HepG2 (cell line): ENCODE data around the gene PGC. TPM values are rescaled to one million over a fixed set of nuclear protein-coding genes. Genes with fewer than 3 reads are reported as not detected.

ENCODE experiments used
- ATF7-NPFF ChIP-seq: sonication (generic); formaldehyde crosslinking; IDR thresholded peaks from 2 replicates; pipeline ENCODE4 v1.8.1; 2023; ENCODE audit warnings: mild to moderate bottlenecking, low read depth, missing genetic modification reagents, moderate library complexity
- CENPT ChIP-seq: sonication (generic); formaldehyde crosslinking; IDR thresholded peaks from 2 replicates; pipeline ENCODE4 v1.8.0; 2022; ENCODE audit warnings: low read depth, mild to moderate bottlenecking, moderate library complexity, missing genetic modification reagents
- CENPX ChIP-seq: sonication (generic); formaldehyde crosslinking; IDR thresholded peaks from 2 replicates; pipeline ENCODE4 v1.9.0; 2021; ENCODE audit warnings: mild to moderate bottlenecking, missing genetic modification reagents, moderate library complexity
- EEA1 ChIP-seq: sonication (generic); formaldehyde crosslinking; IDR thresholded peaks from 2 replicates; pipeline ENCODE4 v1.5.1; 2020; ENCODE audit warnings: mild to moderate bottlenecking, missing genetic modification reagents, borderline replicate concordance
- FLYWCH1 ChIP-seq: sonication (generic); formaldehyde crosslinking; IDR thresholded peaks from 2 replicates; pipeline ENCODE4 v1.8.1; 2023; ENCODE audit warnings: mild to moderate bottlenecking, missing genetic modification reagents
- HNF4G ChIP-seq, 2 experiments: sonication (generic) in 1 of 2; formaldehyde crosslinking in 1 of 2; IDR thresholded peaks; 2 replicates each; pipeline versions ENCODE4 v1.4.0 to v1.6.1; 2011 to 2020; ENCODE audit warnings: borderline replicate concordance in 2 of 2, low read depth in 2 of 2, mild to moderate bottlenecking in 2 of 2, low read length in 1 of 2, missing genetic modification reagents in 1 of 2, moderate library complexity in 1 of 2
- MED13 ChIP-seq: sonication (generic); formaldehyde crosslinking; IDR thresholded peaks from 2 replicates; pipeline ENCODE4 v1.5.0; 2020; ENCODE audit warnings: missing genetic modification reagents
- RORA ChIP-seq: sonication (generic); formaldehyde crosslinking; IDR thresholded peaks from 2 replicates; pipeline ENCODE4 v1.5.0; 2020; ENCODE audit warnings: mild to moderate bottlenecking, missing genetic modification reagents, moderate library complexity
- ZFP36L2 ChIP-seq: sonication (generic); formaldehyde crosslinking; IDR thresholded peaks from 2 replicates; pipeline ENCODE4 v1.4.0; 2020; ENCODE audit warnings: missing genetic modification reagents
- ZNF446 ChIP-seq: sonication (generic); formaldehyde crosslinking; IDR thresholded peaks from 2 replicates; pipeline ENCODE4 v1.5.0; 2020; ENCODE audit warnings: mild to moderate bottlenecking, missing genetic modification reagents
- ZNF670 ChIP-seq: sonication (generic); formaldehyde crosslinking; IDR thresholded peaks from 2 replicates; pipeline ENCODE4 v1.8.0; 2022; ENCODE audit warnings: mild to moderate bottlenecking, missing genetic modification reagents, borderline replicate concordance
- polyA plus RNA-seq, 8 experiments: library from polyadenylated mRNA; depleted of rRNA in 3 of 8; stranded (reverse) in 7 of 8; unstranded in 1 of 8; fragments of >200 nt; fragmentation: Illumina TruSeq in 4 of 8; extraction: Trizol in 4 of 8; gene quantifications; 2 replicates each; pipeline versions ENCODE4 v1.2.1 to v1.2.3, GENCODE V29; 2011 to 2016; ENCODE audit warnings: low read depth in 4 of 8, missing spikeins in 1 of 8, mixed read lengths in 1 of 8; ENCODE audit not compliant: insufficient read depth in 1 of 8
- total RNA-seq, 5 experiments: library from RNA; depleted of rRNA; stranded (reverse); fragments of >200 nt; fragmentation: Illumina TruSeq; extraction: Trizol; gene quantifications; 2 replicates each; pipeline ENCODE4 v1.2.3, GENCODE V29; 2016; ENCODE audit warnings: low read depth in 1 of 5
- TF ChIP-seq, protein P1 (sequence below): sonication (generic); formaldehyde crosslinking; IDR thresholded peaks from 2 replicates; pipeline ENCODE4 v1.9.0; 2021; ENCODE audit warnings: missing genetic modification reagents, borderline replicate concordance
- TF ChIP-seq, protein P2 (sequence below): sonication (generic); formaldehyde crosslinking; IDR thresholded peaks from 2 replicates; pipeline ENCODE4 v1.8.1; 2023; ENCODE audit warnings: mild to moderate bottlenecking, missing genetic modification reagents
- TF ChIP-seq, protein P3 (sequence below): fragments of 450-650 bp; IDR thresholded peaks from 2 replicates; pipeline ENCODE4 v1.6.1; 2017
- TF ChIP-seq, protein P4 (sequence below): IDR thresholded peaks from 2 replicates; pipeline ENCODE4 v1.4.0; 2020; ENCODE audit warnings: mild to moderate bottlenecking, missing genetic modification reagents
- TF ChIP-seq, protein P5 (sequence below): sonication (generic); formaldehyde crosslinking; IDR thresholded peaks from 2 replicates; pipeline ENCODE4 v1.5.0; 2020; ENCODE audit warnings: missing genetic modification reagents

The PGC gene
- total and polyA plus RNA-seq, 2 of the 13 experiments (the other 11 are each of a cell fraction or from before 2014, with no cell fraction given): 426 to 502 TPM

DNA sequence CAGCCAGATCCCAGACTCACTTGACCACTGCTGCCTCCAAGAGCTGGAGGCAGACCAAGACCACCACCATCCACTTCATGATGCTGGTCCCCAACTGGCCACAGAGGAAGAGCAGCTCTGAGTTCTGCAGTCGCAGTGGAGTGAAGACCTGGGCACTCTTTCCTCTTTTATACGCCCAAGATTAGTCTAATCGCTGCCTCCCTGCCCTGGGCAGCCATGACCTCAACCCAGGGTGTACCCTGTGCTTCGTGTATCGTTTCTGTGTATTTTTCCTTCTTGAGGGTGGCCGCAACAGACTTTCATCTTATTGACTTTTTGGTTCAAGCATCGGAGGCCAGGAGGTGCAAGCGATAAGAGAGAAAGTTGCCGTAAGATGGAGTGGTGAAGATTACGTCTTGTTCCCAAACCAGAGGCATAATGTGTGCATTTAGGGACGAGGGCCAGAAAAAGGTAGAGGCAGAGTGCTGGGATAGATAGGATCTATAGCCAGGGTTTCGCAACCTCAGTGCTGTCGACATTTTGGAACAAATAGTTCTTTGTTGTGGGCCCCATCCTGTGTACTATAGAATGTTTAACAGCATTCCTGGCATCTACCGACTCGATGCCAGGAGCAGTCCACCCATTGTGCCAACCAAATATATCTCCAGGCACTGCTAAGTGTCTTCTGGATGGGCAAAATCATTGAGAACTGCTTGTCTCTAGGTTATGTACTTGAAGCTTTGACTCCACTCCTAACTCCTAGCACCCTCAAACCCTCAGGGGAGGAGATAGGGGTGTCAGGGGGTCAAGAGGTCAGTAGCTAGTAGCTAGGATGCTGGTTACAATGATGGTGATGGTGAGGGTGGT is at the start of gene PGC (continued):
- TF ChIP-seq, protein P1, sequence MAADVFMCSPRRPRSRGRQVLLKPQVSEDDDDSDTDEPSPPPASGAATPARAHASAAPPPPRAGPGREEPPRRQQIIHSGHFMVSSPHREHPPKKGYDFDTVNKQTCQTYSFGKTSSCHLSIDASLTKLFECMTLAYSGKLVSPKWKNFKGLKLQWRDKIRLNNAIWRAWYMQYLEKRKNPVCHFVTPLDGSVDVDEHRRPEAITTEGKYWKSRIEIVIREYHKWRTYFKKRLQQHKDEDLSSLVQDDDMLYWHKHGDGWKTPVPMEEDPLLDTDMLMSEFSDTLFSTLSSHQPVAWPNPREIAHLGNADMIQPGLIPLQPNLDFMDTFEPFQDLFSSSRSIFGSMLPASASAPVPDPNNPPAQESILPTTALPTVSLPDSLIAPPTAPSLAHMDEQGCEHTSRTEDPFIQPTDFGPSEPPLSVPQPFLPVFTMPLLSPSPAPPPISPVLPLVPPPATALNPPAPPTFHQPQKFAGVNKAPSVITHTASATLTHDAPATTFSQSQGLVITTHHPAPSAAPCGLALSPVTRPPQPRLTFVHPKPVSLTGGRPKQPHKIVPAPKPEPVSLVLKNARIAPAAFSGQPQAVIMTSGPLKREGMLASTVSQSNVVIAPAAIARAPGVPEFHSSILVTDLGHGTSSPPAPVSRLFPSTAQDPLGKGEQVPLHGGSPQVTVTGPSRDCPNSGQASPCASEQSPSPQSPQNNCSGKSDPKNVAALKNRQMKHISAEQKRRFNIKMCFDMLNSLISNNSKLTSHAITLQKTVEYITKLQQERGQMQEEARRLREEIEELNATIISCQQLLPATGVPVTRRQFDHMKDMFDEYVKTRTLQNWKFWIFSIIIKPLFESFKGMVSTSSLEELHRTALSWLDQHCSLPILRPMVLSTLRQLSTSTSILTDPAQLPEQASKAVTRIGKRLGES (CRISPR knock-in tag): no peak
- TF ChIP-seq, protein P2, sequence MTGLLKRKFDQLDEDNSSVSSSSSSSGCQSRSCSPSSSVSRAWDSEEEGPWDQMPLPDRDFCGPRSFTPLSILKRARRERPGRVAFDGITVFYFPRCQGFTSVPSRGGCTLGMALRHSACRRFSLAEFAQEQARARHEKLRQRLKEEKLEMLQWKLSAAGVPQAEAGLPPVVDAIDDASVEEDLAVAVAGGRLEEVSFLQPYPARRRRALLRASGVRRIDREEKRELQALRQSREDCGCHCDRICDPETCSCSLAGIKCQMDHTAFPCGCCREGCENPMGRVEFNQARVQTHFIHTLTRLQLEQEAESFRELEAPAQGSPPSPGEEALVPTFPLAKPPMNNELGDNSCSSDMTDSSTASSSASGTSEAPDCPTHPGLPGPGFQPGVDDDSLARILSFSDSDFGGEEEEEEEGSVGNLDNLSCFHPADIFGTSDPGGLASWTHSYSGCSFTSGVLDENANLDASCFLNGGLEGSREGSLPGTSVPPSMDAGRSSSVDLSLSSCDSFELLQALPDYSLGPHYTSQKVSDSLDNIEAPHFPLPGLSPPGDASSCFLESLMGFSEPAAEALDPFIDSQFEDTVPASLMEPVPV (CRISPR knock-in tag): peak; percentile 80; the same call in 1 of the 2 replicates
- TF ChIP-seq HNF4G (IDR thresholded peaks at IDR 0.05; ENCODE audit: borderline replicate concordance, low read depth, low read length) (peak; percentile 53), HNF4G (CRISPR knock-in tag; IDR thresholded peaks at IDR 0.05; ENCODE audit: borderline replicate concordance, low read depth) (peak; percentile 21; the same call in 1 of the 2 replicates), RORA (CRISPR knock-in tag) (no peak), ZFP36L2 (CRISPR knock-in tag) (no peak), ATF7-NPFF (CRISPR knock-in tag) (peak; percentile 74), FLYWCH1 (peak; percentile 26; the same call in 1 of the 2 replicates), CENPX (CRISPR knock-in tag) (no peak), ZNF670 (0 out of 2 replicates have a peak, but pooled peaks have one; percentile 62), ZNF446 (0 out of 2 replicates have a peak, but pooled peaks have one; percentile 58), CENPT (no peak), MED13 (CRISPR knock-in tag) (peak; percentile 98), EEA1 (CRISPR knock-in tag) (peak; percentile 39; the same call in 1 of the 2 replicates)
- TF ChIP-seq, protein P3, sequence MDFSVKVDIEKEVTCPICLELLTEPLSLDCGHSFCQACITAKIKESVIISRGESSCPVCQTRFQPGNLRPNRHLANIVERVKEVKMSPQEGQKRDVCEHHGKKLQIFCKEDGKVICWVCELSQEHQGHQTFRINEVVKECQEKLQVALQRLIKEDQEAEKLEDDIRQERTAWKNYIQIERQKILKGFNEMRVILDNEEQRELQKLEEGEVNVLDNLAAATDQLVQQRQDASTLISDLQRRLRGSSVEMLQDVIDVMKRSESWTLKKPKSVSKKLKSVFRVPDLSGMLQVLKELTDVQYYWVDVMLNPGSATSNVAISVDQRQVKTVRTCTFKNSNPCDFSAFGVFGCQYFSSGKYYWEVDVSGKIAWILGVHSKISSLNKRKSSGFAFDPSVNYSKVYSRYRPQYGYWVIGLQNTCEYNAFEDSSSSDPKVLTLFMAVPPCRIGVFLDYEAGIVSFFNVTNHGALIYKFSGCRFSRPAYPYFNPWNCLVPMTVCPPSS: no peak
- TF ChIP-seq, protein P4, sequence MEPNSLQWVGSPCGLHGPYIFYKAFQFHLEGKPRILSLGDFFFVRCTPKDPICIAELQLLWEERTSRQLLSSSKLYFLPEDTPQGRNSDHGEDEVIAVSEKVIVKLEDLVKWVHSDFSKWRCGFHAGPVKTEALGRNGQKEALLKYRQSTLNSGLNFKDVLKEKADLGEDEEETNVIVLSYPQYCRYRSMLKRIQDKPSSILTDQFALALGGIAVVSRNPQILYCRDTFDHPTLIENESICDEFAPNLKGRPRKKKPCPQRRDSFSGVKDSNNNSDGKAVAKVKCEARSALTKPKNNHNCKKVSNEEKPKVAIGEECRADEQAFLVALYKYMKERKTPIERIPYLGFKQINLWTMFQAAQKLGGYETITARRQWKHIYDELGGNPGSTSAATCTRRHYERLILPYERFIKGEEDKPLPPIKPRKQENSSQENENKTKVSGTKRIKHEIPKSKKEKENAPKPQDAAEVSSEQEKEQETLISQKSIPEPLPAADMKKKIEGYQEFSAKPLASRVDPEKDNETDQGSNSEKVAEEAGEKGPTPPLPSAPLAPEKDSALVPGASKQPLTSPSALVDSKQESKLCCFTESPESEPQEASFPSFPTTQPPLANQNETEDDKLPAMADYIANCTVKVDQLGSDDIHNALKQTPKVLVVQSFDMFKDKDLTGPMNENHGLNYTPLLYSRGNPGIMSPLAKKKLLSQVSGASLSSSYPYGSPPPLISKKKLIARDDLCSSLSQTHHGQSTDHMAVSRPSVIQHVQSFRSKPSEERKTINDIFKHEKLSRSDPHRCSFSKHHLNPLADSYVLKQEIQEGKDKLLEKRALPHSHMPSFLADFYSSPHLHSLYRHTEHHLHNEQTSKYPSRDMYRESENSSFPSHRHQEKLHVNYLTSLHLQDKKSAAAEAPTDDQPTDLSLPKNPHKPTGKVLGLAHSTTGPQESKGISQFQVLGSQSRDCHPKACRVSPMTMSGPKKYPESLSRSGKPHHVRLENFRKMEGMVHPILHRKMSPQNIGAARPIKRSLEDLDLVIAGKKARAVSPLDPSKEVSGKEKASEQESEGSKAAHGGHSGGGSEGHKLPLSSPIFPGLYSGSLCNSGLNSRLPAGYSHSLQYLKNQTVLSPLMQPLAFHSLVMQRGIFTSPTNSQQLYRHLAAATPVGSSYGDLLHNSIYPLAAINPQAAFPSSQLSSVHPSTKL: peak; percentile 93
- TF ChIP-seq, protein P5, sequence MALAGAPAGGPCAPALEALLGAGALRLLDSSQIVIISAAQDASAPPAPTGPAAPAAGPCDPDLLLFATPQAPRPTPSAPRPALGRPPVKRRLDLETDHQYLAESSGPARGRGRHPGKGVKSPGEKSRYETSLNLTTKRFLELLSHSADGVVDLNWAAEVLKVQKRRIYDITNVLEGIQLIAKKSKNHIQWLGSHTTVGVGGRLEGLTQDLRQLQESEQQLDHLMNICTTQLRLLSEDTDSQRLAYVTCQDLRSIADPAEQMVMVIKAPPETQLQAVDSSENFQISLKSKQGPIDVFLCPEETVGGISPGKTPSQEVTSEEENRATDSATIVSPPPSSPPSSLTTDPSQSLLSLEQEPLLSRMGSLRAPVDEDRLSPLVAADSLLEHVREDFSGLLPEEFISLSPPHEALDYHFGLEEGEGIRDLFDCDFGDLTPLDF (CRISPR knock-in tag): no peak
